Heart right ventricle (tissue), 16 donors: Measurements from ENCODE around the gene TMEM61. TPM values are rescaled to one million over a fixed set of nuclear protein-coding genes. Genes with fewer than 3 reads are reported as not detected.
"Not testable (repeated sequence)": the region's sequence is repeated elsewhere in the genome, so short reads cannot be mapped to it uniquely, and the experiment has no call there.

Experiments used
- ATAC-seq, 8 donors: fragments of 200-7000 bp; cut with Tn5 transposase; one replicate each; pipeline ENCODE4 v1.9.1; 2020; ENCODE audit warnings: mild to moderate bottlenecking in 8 of 8, moderate library complexity in 8 of 8, moderate number of reproducible peaks in 1 of 8
- DNase-seq, 2 donors: peaks; one replicate each; pipeline ENCODE4 v3.0.0-alpha.2; 2020
- H3K27ac ChIP-seq, 10 donors: fragments of 200-600 bp; sonication (generic) in 2 of 10; one replicate each; pipeline versions ENCODE4 v1.5.0 to v1.8.0; 2020 to 2022; ENCODE audit warnings: mild to moderate bottlenecking in 3 of 10
- H3K27me3 ChIP-seq, 7 donors: fragments of 200-600 bp; one replicate each; pipeline ENCODE4 v1.8.0; 2021 to 2022; ENCODE audit warnings: mild to moderate bottlenecking in 2 of 7
- H3K36me3 ChIP-seq, 9 donors: fragments of 200-600 bp; sonication (generic) in 1 of 9; one replicate each; pipeline versions ENCODE4 v1.5.0 to v1.8.0; 2020 to 2022; ENCODE audit warnings: mild to moderate bottlenecking in 2 of 9
- H3K4me1 ChIP-seq, 9 donors: fragments of 200-600 bp; sonication (generic) in 1 of 9; one replicate each; pipeline versions ENCODE4 v1.5.0 to v1.8.0; 2020 to 2022; ENCODE audit warnings: mild to moderate bottlenecking in 4 of 9
- H3K4me3 ChIP-seq, 10 donors: fragments of 200-600 bp; sonication (generic) in 2 of 10; one replicate each; pipeline versions ENCODE4 v1.5.0 to v1.8.0; 2020 to 2022; ENCODE audit warnings: mild to moderate bottlenecking in 7 of 10, moderate library complexity in 2 of 10
- H3K9me3 ChIP-seq, 11 donors: fragments of 200-600 bp in 10 of 11; sonication (generic) in 2 of 11; one replicate each; pipeline versions ENCODE4 v1.5.0 to v1.8.0; 2013 to 2022; ENCODE audit warnings: mild to moderate bottlenecking in 2 of 11, control low read depth in 1 of 11, moderate library complexity in 1 of 11
- WGBS, 2 donors: extraction: QIAGEN DNeasy Blood & Tissue Kit; methylation state at CpG; one replicate each; pipeline ENCODE4 v1.1.7; 2013; ENCODE audit warnings: inconsistent platforms in 1 of 2; 5-methylcytosine and 5-hydroxymethylcytosine counted together
- intact Hi-C, 10 donors: fragments of 100-400 bp; cut with DNase I; formaldehyde crosslinking; loops; one replicate each; pipeline versions ENCODE4 v1.11.1 to v1.14.2; 2022
- polyA plus RNA-seq, 2 donors: library from polyadenylated mRNA; stranded (reverse); fragments of 200-250 nt; gene quantifications; one replicate each; pipeline ENCODE4 v1.2.3, GENCODE V29; 2013
- total RNA-seq, 10 donors: library from RNA; stranded (reverse); fragmentation: NEBNext Ultra II Directional in 3 of 10; extraction: Animal tissue kit (Norgen Biotek cat#: 25700) in 3 of 10; gene quantifications; one replicate each; pipeline versions ENCODE4 v1.2.1 to v1.2.4, GENCODE V29; 2021 to 2023
- TF ChIP-seq, protein P1 (sequence below), 9 donors: fragments of 200-600 bp; sonication (generic) in 2 of 9; IDR thresholded peaks; one replicate each; pipeline versions ENCODE4 v1.5.0 to v1.8.0; 2021 to 2022; ENCODE audit warnings: antibody characterized with exemption in 9 of 9, mild to moderate bottlenecking in 5 of 9, moderate library complexity in 1 of 9
- donor health status: Arrhythmogenic right ventricular cardiomyopathy.
- donor health status: ischemic (EF 13 %, LVEDD 7.1; RV severe dilation, severe dysfunction).
- donor health status: healthy with polysubstance abuse.
- donor health status: DM: no; HTN: yes; CAD: no.
- donor health status: DM: no; HTN: no; CAD: no.
- donor health status: ischemic (EF 25% LVEDD 6.9; RV normal size, moderate dysfunction).
- donor health status: ischemic (EF 25% LVEDD 5.7; RV mildly dilated, moderate dysfunction).
- donor health status: healthy.
- donor health status: DM: yes; HTN: yes; CAD: no.
- donor health status: Ischemic cardiomyopathy.
- donor health status: ischemic (EF 35%, LVEDD 5.7; RV mildly dilated, moderate dysfunction).
- donor health status: nonischemic (EF 11% LVEDD 7.7; RV severe dilation, severe dysfunction).
- donor health status: DM: yes; HTN: yes; CAD: no.
- donor health status: PGD.
- donor health status: ischemic (EF 29% LVEDD 5.4; RV normal size, mild dysfunction).
- donor health status: nonischemic (EF 23%, LVEDD 6.1; RV moderate dilation, normal function).

The TMEM61 gene
- total and polyA plus RNA-seq, 12 donors = 0.03 to 0.37 TPM; not detected in 10

DNA sequence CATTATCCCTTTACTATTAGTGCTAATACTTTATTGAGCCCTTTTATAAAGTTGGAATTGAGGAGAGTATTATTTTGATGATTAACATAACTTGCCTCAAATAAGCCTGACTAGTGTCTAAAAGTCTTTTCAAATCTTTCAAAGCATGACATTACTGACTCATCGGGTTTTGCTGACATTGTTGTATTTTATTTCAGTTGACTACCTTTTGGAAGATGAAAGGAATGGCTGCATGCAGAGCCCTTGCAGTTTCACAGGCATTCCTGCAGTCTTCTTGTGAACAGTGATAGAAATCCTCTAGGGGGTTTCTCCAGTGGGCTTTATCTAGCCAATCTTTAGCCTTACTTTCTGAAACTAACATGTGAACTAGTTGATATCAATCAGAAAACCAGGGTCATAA is 43.0 kb upstream of the TMEM61 start:
- Histone ChIP-seq H3K36me3 (no peaks in the 10 kb centered on the region), H3K27ac (no peak overlapping the region), H3K4me1 (no peaks in the 10 kb centered on the region), H3K27me3 (no peaks in the 10 kb centered on the region), H3K4me3 (no peak overlapping the region), H3K9me3 (no peaks in the 10 kb centered on the region)
- WGBS, 2 donors = 68 to 85% methylated on average over 1 of the region's 1 CpG
- DNase-seq (no peak), ATAC-seq (no peak)
- TF ChIP-seq, protein P1, sequence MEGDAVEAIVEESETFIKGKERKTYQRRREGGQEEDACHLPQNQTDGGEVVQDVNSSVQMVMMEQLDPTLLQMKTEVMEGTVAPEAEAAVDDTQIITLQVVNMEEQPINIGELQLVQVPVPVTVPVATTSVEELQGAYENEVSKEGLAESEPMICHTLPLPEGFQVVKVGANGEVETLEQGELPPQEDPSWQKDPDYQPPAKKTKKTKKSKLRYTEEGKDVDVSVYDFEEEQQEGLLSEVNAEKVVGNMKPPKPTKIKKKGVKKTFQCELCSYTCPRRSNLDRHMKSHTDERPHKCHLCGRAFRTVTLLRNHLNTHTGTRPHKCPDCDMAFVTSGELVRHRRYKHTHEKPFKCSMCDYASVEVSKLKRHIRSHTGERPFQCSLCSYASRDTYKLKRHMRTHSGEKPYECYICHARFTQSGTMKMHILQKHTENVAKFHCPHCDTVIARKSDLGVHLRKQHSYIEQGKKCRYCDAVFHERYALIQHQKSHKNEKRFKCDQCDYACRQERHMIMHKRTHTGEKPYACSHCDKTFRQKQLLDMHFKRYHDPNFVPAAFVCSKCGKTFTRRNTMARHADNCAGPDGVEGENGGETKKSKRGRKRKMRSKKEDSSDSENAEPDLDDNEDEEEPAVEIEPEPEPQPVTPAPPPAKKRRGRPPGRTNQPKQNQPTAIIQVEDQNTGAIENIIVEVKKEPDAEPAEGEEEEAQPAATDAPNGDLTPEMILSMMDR (IDR thresholded peaks at IDR 0.05) = no peak
- intact Hi-C loops = no loop called here

DNA sequence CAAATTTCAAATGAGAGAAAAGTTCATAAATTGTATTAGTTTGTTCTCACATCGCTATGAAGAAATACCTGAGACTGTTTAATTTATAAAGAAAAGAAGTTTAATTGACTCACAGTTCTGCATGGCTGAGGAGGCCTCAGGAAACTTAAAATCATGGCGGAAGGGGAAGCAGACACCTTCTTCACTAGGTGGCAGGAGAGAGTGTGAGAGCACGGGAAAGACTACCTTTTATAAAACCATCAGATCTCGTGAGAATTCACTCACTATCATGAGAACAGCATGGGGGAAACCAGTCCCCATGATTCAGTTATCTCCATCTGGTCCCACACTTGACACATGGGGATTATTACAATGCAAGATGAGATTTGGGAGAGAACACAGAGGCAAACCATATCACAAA is 41.5 kb upstream of the TMEM61 start:
- H3K27me3 ChIP-seq, intact Hi-C loops, H3K4me3 ChIP-seq, H3K9me3 ChIP-seq, ATAC-seq, H3K4me1 ChIP-seq, DNase-seq, H3K27ac ChIP-seq, H3K36me3 ChIP-seq: not testable (repeated sequence)
- WGBS, 2 donors = 81 to 83% methylated on average over 4 of the region's 4 CpGs

DNA sequence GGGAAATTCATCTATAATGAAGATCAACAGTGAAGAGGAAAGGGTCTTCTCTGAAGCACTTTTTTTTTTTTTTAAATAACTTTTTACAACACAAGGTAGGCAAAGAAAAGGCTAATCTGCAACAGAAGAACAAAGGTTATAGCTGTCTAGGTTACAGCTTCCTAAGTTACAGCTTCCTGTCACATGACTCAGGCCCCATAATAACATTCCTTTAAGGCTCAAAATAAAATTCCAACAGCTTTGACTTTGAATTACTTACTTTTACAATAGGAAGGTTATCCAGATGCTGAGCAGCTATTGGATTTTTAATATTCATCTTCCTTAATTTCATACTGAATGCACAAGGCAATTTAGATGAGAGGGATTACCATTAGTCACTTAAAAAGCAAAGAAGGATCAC is 40.4 kb upstream of the TMEM61 start:
- H3K36me3 ChIP-seq = no peaks in the 10 kb centered on the region
- DNase-seq = no peak
- H3K27me3 ChIP-seq = no peaks in the 10 kb centered on the region
- H3K4me1 ChIP-seq = no peaks in the 10 kb centered on the region
- H3K4me3 ChIP-seq = no peak overlapping the region
- intact Hi-C loops = no loop called here
- TF ChIP-seq, protein P1 (IDR thresholded peaks at IDR 0.05) = no peak
- H3K9me3 ChIP-seq = no peaks in the 10 kb centered on the region
- H3K27ac ChIP-seq = no peak overlapping the region
- no peak for ATAC-seq

DNA sequence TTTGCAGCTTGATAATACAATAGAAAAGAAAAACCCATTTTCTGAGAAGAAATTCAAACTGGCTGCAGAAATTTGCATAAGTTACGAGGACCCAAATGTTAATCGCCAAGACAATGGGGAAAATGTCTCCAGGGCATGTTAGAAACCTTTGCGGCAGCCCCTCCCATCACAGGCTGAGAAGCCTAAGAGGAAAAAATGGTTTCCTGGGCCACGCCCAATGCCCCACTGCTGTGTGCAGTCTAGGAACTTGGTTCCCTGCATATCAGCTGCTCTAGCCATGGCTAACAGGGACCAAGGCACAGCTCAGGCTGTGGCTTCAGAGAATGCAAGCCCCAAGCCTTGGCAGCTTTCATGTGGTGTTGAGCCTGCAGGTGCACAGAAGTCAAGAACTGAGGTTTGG is 37.5 kb upstream of the TMEM61 start:
- ATAC-seq = no peak
- H3K4me3 ChIP-seq = no peak overlapping the region
- no peaks in the 10 kb centered on the region for H3K27me3 ChIP-seq
- H3K36me3 ChIP-seq = no peaks in the 10 kb centered on the region
- H3K27ac ChIP-seq = no peak overlapping the region
- peaks cover 0 to 6% (median 0%) of the 10 kb centered on the region in 9 donors for H3K4me1 ChIP-seq
- TF ChIP-seq, protein P1 (IDR thresholded peaks at IDR 0.05) = no peak
- WGBS, 2 donors = 96 to 97% methylated on average over 4 of the region's 4 CpGs
- intact Hi-C loops = no loop called here
- no peak for DNase-seq
- H3K9me3 ChIP-seq = no peaks in the 10 kb centered on the region

DNA sequence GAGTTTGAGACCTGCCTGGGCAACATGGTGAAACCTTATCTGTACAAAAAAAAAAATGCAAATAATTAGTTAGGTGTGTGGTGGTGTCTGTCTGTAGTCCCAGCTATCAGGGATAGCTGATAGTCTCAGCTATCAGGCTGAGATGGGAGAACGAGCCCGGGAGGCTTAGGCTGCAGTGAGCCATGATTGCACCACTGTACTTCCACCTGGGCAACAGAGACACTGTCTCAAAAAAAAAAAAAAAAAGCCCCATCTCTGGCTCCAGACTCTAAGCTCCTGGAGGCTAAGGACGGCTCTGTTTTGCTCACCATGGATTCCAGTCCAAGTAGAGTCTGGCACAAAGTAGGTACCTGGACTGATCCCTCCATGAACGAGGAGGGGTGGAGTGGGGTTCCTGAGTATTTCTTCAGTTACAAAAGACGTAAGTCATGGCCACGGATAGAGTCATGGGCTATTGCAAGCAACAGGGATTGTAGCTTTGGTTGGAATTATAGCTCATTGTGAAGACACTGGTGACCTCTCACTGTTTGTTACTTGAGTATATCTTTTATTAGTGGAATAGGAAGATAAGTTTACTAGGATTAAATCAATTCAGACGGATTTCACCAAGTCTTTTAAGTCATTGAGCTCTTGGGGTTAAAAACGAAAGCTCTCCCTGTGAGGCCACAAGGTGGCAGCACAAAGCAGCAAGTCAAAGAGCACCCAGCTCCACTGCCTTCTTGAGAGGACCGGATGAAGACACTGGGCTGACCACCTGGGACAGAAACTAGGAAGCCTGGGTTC is 35.6 kb upstream of the TMEM61 start:
- TF ChIP-seq, protein P1 (IDR thresholded peaks at IDR 0.05) = peak; percentile 61 to 90 (median 85)
- H3K36me3 ChIP-seq = no peaks in the 10 kb centered on the region
- WGBS, 2 donors = 36 to 41% methylated on average over 9 of the region's 9 CpGs
- no peaks in the 10 kb centered on the region for H3K9me3 ChIP-seq
- no peak overlapping the region for H3K27ac ChIP-seq
- peak; percentile 52 to 69 for DNase-seq
- intact Hi-C loops = loop anchor here in 2 of 10 donors (2.0 kb wide), 2 partner anchors 52 to 58 kb away; partner anchors contain the start of gene DHCR24 (in 1 of the 2)
- ATAC-seq = peak in 7 of 8 donors; percentile 71 to 85 (median 77)
- H3K4me1 ChIP-seq = peaks cover 0 to 10% (median 0%) of the 10 kb centered on the region in 9 donors
- H3K27me3 ChIP-seq = no peaks in the 10 kb centered on the region
- peak overlapping the region in 1 of 10 donors; percentile 24 for H3K4me3 ChIP-seq
